Calu3 (cell line): ENCODE results near the gene MAPRE3. TPM values are rescaled to one million over a fixed set of nuclear protein-coding genes. Genes with fewer than 3 reads are reported as not detected.

ENCODE experiments used
- BruUV-seq: library from RNA; stranded (reverse); fragments of 400-500 nt; replicated peaks from 2 replicates; lab custom pipeline; 2021; lab: Mats Ljungman, UMichigan
- CTCF ChIA-PET: fragments of 300-600 bp; sonication (Branson Sonifier 250); formaldehyde crosslinking; loops from one replicate; lab custom pipeline; 2022; ENCODE audit warnings: antibody characterized with exemption; lab: Charles Lee
- DNase-seq: peaks from one replicate; pipeline ENCODE4 v3.0.0; 2022
- H3K27ac Mint-ChIP-seq: one replicate; pipeline ENCODE4 v1.8.0; 2022; ENCODE audit warnings: mixed read lengths; ENCODE audit not compliant: unreplicated experiment
- H3K27me3 Mint-ChIP-seq: one replicate; pipeline ENCODE4 v1.8.0; 2022; ENCODE audit warnings: mixed read lengths; ENCODE audit not compliant: unreplicated experiment
- H3K36me3 Mint-ChIP-seq: one replicate; pipeline ENCODE4 v1.8.0; 2022; ENCODE audit warnings: mild to moderate bottlenecking, moderate library complexity, mixed read lengths; ENCODE audit not compliant: insufficient read depth, unreplicated experiment
- H3K4me1 Mint-ChIP-seq: one replicate; pipeline ENCODE4 v1.8.0; 2022; ENCODE audit warnings: mild to moderate bottlenecking, low read depth, mixed read lengths; ENCODE audit not compliant: unreplicated experiment
- H3K4me3 Mint-ChIP-seq: one replicate; pipeline ENCODE4 v1.8.0; 2022; ENCODE audit warnings: mild to moderate bottlenecking, low read depth, moderate library complexity, mixed read lengths; ENCODE audit not compliant: unreplicated experiment
- H3K9me3 Mint-ChIP-seq: one replicate; pipeline ENCODE4 v1.8.0; 2022; ENCODE audit warnings: low read depth, mixed read lengths; ENCODE audit not compliant: unreplicated experiment
- intact Hi-C: fragments of 100-400 bp; cut with micrococcal nuclease; formaldehyde crosslinking; loops from one replicate; pipeline ENCODE4 v1.10.0; 2022; ENCODE audit not compliant: unreplicated experiment
- total RNA-seq: library from RNA; stranded (reverse); gene quantifications from 2 replicates; pipeline ENCODE4 v1.2.3, GENCODE V29; 2022
- TF ChIP-seq, protein P1 (sequence below): fragments of 200-600 bp; IDR thresholded peaks from one replicate; pipeline ENCODE4 v1.8.0; 2022; ENCODE audit warnings: antibody characterized with exemption; ENCODE audit not compliant: unreplicated experiment

The MAPRE3 gene
- total RNA-seq, 1 experiment from 2014 or later = 11.1 TPM

DNA sequence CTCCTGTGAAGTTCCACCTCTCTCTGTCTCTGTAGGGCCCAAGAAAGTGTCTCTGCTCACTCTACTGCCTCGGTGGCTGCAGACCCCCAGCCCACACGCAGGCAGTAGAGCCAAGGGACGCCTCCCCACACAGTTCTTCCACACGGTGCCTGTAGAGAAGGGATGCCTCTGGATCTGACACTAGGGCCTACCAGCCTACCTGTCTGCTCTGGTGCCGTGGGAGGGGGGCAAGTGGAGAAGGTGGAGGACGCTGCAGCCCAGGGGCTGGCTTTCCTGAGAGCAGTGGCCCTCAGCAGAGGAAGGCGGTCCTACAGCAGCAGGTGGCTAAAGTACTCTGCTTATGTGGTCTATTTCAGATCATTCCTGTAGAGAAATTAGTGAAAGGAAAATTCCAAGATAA is 53.3 kb downstream of the MAPRE3 start:
- BruUV-seq = no TSS peak
- CTCF ChIA-PET = no interaction called here
- TF ChIP-seq, protein P1, sequence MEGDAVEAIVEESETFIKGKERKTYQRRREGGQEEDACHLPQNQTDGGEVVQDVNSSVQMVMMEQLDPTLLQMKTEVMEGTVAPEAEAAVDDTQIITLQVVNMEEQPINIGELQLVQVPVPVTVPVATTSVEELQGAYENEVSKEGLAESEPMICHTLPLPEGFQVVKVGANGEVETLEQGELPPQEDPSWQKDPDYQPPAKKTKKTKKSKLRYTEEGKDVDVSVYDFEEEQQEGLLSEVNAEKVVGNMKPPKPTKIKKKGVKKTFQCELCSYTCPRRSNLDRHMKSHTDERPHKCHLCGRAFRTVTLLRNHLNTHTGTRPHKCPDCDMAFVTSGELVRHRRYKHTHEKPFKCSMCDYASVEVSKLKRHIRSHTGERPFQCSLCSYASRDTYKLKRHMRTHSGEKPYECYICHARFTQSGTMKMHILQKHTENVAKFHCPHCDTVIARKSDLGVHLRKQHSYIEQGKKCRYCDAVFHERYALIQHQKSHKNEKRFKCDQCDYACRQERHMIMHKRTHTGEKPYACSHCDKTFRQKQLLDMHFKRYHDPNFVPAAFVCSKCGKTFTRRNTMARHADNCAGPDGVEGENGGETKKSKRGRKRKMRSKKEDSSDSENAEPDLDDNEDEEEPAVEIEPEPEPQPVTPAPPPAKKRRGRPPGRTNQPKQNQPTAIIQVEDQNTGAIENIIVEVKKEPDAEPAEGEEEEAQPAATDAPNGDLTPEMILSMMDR = no peak
- no peak for DNase-seq
- no peak overlapping the region for H3K4me3 Mint-ChIP-seq
- peaks cover 32% of the 10 kb centered on the region for H3K4me1 Mint-ChIP-seq
- H3K27ac Mint-ChIP-seq = no peak overlapping the region
- peaks cover 32% of the 10 kb centered on the region for H3K36me3 Mint-ChIP-seq
- intact Hi-C loops = no loop called here
- H3K27me3 Mint-ChIP-seq = no peaks in the 10 kb centered on the region
- no peaks in the 10 kb centered on the region for H3K9me3 Mint-ChIP-seq

DNA sequence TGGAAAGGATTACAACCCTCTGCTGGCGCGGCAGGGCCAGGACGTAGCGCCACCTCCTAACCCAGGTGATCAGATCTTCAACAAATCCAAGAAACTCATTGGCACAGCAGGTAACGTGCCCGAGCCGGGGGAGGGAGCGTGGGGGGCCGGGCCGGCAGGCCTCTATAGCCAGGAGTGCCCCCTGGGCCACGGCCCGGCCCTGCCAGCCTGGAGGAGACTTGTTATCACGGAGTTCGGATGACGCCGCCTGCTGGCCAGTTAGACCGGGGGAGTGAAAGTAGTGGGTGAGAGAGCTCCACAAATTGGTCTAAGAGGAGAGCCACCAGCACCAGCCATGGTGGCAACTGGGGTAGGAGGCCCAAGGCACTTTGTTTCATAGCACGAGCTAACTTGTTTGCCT is 53.8 kb downstream of the MAPRE3 start:
- Mint-ChIP-seq H3K4me3 (no peak overlapping the region), H3K27me3 (no peaks in the 10 kb centered on the region), H3K4me1 (peaks cover 36% of the 10 kb centered on the region), H3K27ac (no peak overlapping the region), H3K9me3 (no peaks in the 10 kb centered on the region), H3K36me3 (peaks cover 34% of the 10 kb centered on the region)
- DNase-seq = no peak
- intact Hi-C loops = no loop called here
- BruUV-seq = no TSS peak
- TF ChIP-seq, protein P1 = no peak
- CTCF ChIA-PET = no interaction called here

DNA sequence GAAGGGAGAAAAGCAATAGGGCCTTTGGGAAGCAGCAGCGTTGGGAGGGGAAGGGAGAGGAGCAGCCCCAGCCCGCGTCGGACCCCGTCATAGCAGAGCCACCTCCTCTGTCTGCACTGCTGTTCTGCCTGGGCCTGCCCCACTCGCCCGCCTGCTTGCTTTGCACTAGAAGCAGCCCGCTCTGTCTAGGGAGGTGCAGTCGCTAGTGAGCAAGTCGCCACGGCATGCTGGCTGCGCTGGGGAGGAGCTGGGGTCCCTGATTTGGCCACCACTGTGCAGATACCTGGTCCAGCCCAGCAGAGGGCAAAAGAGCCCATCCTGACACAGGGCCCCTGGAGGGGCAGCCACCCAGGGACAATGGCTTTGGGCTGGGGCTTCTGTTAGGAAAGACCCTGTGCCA is 54.4 kb downstream of the MAPRE3 start:
- CTCF ChIA-PET = no interaction called here
- TF ChIP-seq, protein P1 = no peak

DNA sequence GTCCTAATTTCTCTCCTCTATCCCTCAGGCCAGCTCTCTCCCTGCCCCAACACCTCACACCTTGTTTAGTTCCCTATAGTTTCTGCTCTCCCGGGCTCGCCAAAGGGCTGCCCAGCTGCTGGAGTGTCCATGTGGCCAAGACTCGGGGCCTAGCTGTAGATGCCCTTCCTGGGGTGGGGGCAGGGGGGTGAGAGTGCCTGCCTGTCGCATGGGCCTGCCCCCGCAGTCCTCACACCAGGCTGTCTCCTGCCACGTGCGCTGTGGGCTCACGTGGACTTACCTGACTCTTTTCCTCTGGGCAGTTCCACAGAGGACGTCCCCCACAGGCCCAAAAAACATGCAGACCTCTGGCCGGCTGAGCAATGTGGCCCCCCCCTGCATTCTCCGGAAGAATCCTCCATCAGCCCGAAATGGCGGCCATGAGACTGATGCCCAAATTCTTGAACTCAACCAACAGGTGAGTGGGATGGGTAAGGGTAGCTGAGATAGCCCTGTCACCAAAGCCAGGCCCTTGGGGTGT is 54.9 kb downstream of the MAPRE3 start:
- intact Hi-C loops = no loop called here
- TF ChIP-seq, protein P1 = no peak
- Mint-ChIP-seq H3K27me3 (no peaks in the 10 kb centered on the region), H3K4me3 (no peak overlapping the region), H3K4me1 (peaks cover 32% of the 10 kb centered on the region), H3K27ac (no peak overlapping the region), H3K36me3 (peaks cover 35% of the 10 kb centered on the region), H3K9me3 (no peaks in the 10 kb centered on the region)
- no TSS peak for BruUV-seq
- no peak for DNase-seq
- CTCF ChIA-PET = no interaction called here

More for the DNA sequence above, 54.4 kb downstream of the MAPRE3 start:
- Mint-ChIP-seq H3K4me1 (peaks cover 38% of the 10 kb centered on the region), H3K27me3 (no peaks in the 10 kb centered on the region), H3K9me3 (no peaks in the 10 kb centered on the region), H3K4me3 (no peak overlapping the region), H3K27ac (no peak overlapping the region), H3K36me3 (peaks cover 34% of the 10 kb centered on the region)
- BruUV-seq = no TSS peak
- intact Hi-C loops = no loop called here
- DNase-seq = no peak
